ENCODE measurements around the gene RRH.

DNA sequence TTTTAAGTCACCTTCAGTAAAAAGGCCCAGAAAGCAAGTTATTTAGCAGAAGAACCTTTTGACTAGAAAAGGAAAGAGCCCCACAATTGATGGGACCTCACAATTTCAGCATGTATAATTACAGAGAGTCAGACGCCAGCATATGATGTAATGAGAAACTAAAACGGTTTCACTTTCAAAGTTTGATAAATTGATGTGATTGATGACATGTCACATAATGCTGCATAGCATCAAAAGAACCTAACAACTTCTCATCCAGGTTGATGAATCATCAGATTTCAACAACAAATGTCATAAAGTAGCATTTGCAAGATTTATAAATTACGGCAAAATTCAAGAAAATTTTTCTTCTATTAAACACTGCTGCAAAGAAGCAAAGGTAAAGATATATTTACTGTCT lies 16.1 kb upstream of the RRH start:
- TF ChIP-seq, protein P1, sequence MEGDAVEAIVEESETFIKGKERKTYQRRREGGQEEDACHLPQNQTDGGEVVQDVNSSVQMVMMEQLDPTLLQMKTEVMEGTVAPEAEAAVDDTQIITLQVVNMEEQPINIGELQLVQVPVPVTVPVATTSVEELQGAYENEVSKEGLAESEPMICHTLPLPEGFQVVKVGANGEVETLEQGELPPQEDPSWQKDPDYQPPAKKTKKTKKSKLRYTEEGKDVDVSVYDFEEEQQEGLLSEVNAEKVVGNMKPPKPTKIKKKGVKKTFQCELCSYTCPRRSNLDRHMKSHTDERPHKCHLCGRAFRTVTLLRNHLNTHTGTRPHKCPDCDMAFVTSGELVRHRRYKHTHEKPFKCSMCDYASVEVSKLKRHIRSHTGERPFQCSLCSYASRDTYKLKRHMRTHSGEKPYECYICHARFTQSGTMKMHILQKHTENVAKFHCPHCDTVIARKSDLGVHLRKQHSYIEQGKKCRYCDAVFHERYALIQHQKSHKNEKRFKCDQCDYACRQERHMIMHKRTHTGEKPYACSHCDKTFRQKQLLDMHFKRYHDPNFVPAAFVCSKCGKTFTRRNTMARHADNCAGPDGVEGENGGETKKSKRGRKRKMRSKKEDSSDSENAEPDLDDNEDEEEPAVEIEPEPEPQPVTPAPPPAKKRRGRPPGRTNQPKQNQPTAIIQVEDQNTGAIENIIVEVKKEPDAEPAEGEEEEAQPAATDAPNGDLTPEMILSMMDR (IDR thresholded peaks at IDR 0.05) = no peak
- no peak for TF ChIP-seq POLR2A (IDR thresholded peaks at IDR 0.05)
- TF ChIP-seq POLR2AphosphoS5 (IDR thresholded peaks at IDR 0.05) = no peak

Data from prostate gland (tissue), 2 donors.